ENCODE data around the gene HDAC7.

HDAC7 gene

GRCh38 chr12:47753021-47754001 is 66.4 kb downstream of the HDAC7 start:
- Histone ChIP-seq H3K27ac (no peak overlapping the region), H3K36me3 (no peaks in the 10 kb centered on the region), H3K9me3 (ENCODE audit: severe bottlenecking) (no peaks in the 10 kb centered on the region), H3K4me3 (ENCODE audit: low read depth, low read length) (no peak overlapping the region), H3K27me3 (ENCODE audit: insufficient read depth, low read depth, severe bottlenecking) (no peaks in the 10 kb centered on the region)
- DNase-seq, result no peak
- TF ChIP-seq CTCF (IDR thresholded peaks at IDR 0.05; ENCODE audit: low read depth, low read length), result no peak

- Histone ChIP-seq H3K4me3 (ENCODE audit: low read depth, low read length) (no peak overlapping the region), H3K27ac (no peak overlapping the region), H3K36me3 (no peaks in the 10 kb centered on the region), H3K27me3 (ENCODE audit: insufficient read depth, low read depth, severe bottlenecking) (no peaks in the 10 kb centered on the region), H3K9me3 (ENCODE audit: severe bottlenecking) (no peaks in the 10 kb centered on the region)
- DNase-seq, result no peak
- no peak for TF ChIP-seq CTCF (IDR thresholded peaks at IDR 0.05; ENCODE audit: low read depth, low read length)
Measured at GRCh38 chr12:47752552-47752951, 67.2 kb downstream of the HDAC7 start.

- Histone ChIP-seq H3K27ac (no peak overlapping the region), H3K27me3 (ENCODE audit: insufficient read depth, low read depth, severe bottlenecking) (no peaks in the 10 kb centered on the region), H3K9me3 (ENCODE audit: severe bottlenecking) (no peaks in the 10 kb centered on the region), H3K4me3 (ENCODE audit: low read depth, low read length) (no peak overlapping the region), H3K36me3 (no peaks in the 10 kb centered on the region)
- no peak for TF ChIP-seq CTCF (IDR thresholded peaks at IDR 0.05; ENCODE audit: low read depth, low read length)
- DNase-seq, result no peak
Measured at GRCh38 chr12:47752121-47752520, 67.6 kb downstream of the HDAC7 start.

GRCh38 chr12:47751561-47751960 is 68.1 kb downstream of the HDAC7 start:
- no peak for TF ChIP-seq CTCF (IDR thresholded peaks at IDR 0.05; ENCODE audit: low read depth, low read length)
- H3K36me3 ChIP-seq, result no peaks in the 10 kb centered on the region
- H3K27ac ChIP-seq, result no peak overlapping the region
- no peak for DNase-seq
- no peaks in the 10 kb centered on the region for H3K9me3 ChIP-seq (ENCODE audit: severe bottlenecking)
- no peaks in the 10 kb centered on the region for H3K27me3 ChIP-seq (ENCODE audit: insufficient read depth, low read depth, severe bottlenecking)
- no peak overlapping the region for H3K4me3 ChIP-seq (ENCODE audit: low read depth, low read length)

GRCh38 chr12:47750916-47751470 is 68.7 kb downstream of the HDAC7 start:
- H3K27me3 ChIP-seq (ENCODE audit: insufficient read depth, low read depth, severe bottlenecking), result no peaks in the 10 kb centered on the region
- TF ChIP-seq CTCF (IDR thresholded peaks at IDR 0.05; ENCODE audit: low read depth, low read length), result no peak
- no peaks in the 10 kb centered on the region for H3K9me3 ChIP-seq (ENCODE audit: severe bottlenecking)
- no peak overlapping the region for H3K27ac ChIP-seq
- H3K36me3 ChIP-seq, result no peaks in the 10 kb centered on the region
- no peak for DNase-seq
- no peak overlapping the region for H3K4me3 ChIP-seq (ENCODE audit: low read depth, low read length)
